Stimulated activated CD8-positive, alpha-beta memory T cell treated with anti-CD3 and anti-CD28 coated beads, Interleukin-12 subunit alpha, Interleukin-12 subunit beta, amount 100 ng/mL, for 24 hours (primary cell): ENCODE measurements around the gene PER1.

Source experiments
- DNase-seq: peaks from one replicate; pipeline ENCODE4 v3.0.0-alpha.2; 2020; ENCODE audit errors: extremely low read depth

The PER1 gene, protein sequence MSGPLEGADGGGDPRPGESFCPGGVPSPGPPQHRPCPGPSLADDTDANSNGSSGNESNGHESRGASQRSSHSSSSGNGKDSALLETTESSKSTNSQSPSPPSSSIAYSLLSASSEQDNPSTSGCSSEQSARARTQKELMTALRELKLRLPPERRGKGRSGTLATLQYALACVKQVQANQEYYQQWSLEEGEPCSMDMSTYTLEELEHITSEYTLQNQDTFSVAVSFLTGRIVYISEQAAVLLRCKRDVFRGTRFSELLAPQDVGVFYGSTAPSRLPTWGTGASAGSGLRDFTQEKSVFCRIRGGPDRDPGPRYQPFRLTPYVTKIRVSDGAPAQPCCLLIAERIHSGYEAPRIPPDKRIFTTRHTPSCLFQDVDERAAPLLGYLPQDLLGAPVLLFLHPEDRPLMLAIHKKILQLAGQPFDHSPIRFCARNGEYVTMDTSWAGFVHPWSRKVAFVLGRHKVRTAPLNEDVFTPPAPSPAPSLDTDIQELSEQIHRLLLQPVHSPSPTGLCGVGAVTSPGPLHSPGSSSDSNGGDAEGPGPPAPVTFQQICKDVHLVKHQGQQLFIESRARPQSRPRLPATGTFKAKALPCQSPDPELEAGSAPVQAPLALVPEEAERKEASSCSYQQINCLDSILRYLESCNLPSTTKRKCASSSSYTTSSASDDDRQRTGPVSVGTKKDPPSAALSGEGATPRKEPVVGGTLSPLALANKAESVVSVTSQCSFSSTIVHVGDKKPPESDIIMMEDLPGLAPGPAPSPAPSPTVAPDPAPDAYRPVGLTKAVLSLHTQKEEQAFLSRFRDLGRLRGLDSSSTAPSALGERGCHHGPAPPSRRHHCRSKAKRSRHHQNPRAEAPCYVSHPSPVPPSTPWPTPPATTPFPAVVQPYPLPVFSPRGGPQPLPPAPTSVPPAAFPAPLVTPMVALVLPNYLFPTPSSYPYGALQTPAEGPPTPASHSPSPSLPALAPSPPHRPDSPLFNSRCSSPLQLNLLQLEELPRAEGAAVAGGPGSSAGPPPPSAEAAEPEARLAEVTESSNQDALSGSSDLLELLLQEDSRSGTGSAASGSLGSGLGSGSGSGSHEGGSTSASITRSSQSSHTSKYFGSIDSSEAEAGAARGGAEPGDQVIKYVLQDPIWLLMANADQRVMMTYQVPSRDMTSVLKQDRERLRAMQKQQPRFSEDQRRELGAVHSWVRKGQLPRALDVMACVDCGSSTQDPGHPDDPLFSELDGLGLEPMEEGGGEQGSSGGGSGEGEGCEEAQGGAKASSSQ (N-terminal part only)

DNA sequence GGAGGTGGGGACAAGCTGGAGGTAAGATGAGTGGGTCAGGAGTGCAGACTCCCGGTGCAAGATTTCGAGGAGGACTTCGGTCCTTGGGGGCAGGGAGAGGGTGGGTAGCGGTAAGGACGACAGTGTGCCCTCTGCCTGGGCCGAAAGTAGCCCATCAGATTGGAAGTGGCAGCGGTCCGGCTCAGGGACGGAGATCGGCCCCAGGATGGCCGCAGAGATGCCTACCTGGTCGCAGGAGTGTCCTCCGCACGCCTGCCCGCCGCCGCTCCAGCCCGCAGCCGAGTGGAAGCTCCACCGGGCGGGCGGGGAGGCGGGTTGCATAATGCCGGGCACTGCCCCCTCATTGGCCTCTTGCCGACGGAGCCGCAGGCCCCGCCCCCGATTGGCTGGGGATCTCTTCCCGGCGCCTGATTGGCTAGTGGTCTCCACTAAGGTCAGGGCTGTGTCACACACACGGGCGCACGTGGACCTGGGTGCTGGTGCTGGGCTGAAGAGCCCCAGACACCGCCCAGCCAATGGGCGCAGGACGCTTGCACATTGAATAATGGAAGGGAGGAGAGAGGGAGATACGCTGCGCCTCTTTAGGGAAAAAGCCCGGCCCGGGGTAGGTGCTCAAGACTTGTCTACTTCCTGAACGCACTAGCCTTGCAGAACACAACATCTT, at the start of gene PER1:
Gene PER1 (minus strand): TSS at position 293 of the 664 bp plus-strand sequence. CDS start 1,698 bp downstream, outside the sequence.
- peak; percentile 71 for DNase-seq

DNA sequence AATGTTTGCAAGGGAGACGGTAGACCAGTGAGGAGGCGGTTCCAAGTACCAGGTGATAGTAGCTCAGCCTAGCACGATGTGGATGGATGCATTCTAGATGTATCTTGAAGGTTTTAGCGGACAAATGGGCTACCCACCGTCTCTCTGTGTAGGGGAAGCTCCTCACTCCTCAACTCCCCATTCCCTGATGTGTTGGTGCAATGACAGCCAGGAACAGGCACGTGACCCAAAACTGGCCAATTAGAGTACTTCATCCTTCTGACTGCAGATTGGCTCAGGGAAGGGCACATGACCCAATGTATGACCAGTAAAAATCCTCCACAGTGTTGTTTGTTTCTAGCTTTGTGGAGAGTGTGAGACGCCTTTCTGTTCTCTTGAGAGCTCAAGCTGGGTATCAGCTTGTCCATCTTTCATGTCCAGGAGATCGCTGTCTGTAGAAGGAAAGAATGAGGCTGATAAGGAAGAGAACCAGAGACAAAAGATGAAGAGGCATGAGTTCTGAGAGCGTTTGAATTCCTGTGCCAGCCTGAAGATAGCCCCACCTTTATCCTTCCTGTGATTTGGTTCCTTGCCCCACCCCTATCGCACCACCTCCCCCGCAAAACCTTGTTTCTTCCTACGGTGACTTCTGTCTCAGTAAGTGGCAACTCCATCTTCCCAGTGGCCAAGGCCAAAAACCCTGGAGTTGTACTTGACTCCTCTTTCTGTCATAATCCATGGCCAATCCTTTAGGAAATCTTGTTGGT, 40.0 kb upstream of the PER1 start:
- DNase-seq, result no peak

DNA sequence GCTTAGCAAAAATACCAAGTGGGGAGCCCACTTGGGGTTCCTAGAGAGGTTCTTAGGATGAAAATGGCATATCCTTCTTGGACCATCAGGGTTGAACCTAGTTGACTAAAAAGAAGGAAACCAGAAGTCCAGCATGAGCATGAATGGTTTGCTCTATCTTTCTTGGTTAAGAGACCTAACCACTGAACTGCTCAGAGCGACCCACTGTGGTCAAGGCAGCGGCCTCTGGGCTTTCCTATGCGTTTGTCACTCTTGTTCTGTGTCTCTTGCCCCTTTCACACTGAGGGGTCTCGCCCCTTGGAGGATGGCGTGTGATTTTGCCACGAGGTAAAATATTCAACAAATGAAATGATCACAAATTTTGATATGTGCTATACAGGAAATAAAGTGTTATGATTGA, 38.3 kb upstream of the PER1 start:
- DNase-seq, result no peak

DNA sequence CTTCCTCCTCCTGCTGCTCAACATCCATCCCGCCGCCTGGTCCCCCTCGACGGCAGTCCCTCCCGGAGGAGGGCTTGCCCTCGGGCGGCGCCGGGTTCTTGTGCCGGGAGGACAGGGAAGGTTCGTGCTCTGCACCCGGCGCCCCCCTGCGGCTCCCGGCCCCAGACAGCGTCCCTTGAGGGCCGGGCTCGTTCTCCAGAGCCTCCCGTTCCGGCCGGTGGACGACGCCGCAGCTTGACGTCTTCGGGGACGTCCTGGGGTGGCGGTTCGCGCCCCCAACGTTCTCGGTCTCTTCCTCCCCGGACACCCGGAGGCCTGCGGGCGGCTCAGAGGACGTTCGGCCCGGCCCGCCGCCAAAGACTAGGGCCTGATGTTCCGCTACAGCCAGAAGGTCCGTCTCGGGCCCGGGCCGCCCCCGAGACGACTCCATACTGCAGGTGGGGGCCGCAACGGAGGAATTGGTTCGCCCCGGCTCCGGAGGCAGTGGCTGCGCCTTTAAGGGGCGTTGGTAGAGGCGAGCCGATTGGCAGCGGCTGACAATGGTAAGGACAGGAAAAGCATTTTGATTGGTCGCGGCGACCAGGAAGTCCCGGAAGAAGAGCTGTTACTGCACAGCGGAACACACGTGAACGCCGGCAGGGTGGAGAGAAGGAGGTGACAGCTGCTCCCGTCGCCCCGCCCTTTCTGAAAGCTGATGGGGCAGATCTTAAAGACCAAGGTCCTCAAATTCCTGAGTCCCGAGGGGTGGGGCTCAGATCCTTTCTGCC, 37.7 kb upstream of the PER1 start, which contains the start of gene BORCS6:
Gene BORCS6 (minus strand): TSS at position 470 of the 767 bp plus-strand sequence. CDS start 40 bp downstream, at position 430.
- peak; percentile 91 for DNase-seq

DNA sequence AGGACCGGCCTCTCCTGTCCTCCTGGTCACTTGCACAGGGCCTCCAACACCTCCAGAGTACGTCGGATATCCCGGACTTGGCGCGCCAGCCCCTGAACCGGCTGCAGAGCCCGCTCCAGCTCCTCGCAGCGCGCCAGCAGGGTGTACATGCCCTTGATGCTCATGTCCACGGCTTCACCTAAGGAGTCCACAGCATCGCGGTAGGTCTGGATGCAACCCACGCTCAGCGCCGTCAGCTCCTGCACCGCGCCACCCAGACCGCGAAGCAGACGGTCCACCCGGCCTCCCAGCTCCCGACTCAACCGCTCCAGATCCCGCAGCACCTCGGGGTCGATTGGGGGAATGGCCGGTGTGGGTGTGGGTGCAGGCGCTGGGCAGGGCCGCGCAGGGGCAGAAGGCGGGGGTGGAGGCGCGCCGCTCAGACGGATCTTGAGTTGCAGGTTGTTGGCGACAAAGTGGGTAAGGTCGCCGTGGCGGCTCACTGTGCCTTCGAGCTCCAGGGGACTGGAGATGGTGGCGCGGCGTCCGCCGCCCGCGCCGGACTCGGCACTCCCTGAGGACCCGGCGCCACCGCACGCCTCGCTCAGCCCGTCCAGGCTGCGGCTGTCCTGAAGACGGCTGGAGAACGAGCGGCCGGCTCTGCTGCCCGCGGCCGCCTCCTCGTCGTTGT, 37.0 kb upstream of the PER1 start:
- no peak for DNase-seq

DNA sequence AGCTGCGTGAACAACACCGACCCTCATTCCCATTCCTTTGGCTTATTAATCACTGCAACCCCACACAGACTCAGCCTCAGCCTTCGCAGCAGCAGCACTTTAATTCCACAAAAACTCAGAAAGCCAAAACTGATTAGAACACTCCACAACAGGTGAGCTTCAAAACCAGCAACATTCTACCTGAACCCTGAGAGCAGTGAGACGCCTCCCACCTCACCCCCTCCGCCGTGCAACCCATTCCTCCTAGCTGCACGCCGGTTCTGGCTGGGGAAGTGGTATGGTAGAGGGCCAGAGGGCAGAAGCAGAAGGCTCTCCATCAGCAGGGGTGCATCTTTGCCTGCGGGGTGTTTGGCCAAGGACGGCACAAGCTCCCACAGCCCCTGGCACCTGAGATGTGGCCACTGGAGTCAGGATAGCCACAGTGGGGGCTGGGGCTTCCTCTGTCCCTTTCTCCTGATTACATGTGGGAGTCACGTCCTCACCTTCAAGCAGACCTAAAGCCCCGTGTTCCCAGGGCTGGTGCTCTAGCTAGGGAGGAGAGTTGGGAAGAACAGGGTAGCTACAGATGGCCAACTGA, 36.1 kb upstream of the PER1 start:
- DNase-seq, result no peak

DNA sequence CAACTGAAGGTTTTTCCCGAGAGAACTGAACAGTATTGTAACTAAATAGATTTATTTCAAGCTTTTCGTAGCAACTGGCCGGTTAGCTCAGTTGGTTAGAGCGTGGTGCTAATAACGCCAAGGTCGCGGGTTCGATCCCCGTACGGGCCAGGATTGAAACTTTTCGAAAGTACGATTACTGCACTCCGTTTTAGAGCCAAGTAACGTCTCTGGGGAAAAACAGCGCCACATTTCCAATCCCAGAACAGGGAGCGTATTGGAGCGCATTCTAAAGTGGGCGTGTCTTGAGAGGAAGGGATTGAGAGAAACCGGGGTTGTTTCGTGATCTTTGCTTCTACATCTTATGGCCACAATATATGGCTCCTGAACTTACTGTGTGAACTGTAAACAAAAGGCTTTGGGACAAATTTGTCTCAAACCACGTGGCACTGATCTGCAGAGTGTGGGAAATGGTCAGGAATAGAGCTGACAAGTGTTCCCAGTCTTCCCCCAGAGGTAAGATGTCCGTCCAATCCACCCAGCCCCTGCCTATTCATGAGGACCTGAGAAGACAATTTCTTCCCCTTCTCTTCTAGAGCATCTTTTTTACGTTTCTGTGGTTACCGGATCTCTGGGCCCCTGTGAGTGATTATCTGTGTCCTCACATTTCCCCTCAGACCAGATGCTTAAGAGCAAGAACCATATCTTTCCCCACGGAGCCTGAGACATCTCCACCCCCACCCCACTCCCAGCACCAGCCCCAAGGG, 35.5 kb upstream of the PER1 start:
- peak; percentile 69 for DNase-seq

DNA sequence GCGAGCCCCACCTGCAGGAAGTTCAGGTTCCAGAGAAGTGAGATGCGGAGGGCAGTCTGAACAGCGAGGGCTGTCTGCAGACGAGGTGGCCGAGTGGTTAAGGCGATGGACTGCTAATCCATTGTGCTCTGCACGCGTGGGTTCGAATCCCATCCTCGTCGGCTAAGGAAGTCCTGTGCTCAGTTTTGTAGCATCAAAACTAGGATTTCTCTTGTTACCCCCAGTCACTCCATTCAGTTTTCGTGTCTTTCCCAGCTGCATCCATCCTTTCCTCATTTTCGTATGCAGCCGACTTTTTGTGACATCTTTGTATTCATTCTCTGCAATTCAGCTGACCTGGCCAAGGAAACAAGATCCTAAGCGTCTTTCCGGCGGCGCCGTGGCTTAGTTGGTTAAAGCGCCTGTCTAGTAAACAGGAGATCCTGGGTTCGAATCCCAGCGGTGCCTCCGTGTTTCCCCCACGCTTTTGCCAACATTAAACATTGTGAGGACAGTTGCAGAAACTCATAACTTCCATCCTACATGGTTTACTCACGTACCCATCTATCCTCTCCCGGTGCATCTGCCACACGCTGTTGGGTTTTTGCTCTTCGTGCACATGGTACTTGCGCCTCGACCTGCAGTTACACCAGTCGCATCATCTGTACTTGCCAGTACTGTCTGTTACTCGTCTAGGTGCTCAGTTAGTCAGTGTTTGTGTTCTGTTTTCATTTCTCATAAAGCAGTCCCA, 34.7 kb upstream of the PER1 start:
- DNase-seq, result peak; percentile 75

DNA sequence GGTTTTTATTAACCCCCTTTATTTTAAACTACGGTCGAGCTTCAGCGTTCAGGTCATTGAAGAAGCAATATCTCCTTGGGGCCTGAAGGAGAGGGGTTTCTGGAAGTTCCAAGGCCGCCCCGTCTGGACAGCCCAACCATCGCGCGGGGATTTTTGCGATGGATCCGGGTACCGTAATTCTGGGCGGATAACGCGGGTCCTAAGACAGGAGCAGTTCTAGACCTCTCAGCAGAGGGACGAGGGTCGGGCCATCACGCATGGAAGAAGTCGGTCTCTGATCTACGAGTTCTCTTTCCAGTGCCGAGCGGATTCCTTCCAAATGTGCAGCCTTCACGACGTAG, 34.2 kb upstream of the PER1 start:
- DNase-seq, result no peak

DNA sequence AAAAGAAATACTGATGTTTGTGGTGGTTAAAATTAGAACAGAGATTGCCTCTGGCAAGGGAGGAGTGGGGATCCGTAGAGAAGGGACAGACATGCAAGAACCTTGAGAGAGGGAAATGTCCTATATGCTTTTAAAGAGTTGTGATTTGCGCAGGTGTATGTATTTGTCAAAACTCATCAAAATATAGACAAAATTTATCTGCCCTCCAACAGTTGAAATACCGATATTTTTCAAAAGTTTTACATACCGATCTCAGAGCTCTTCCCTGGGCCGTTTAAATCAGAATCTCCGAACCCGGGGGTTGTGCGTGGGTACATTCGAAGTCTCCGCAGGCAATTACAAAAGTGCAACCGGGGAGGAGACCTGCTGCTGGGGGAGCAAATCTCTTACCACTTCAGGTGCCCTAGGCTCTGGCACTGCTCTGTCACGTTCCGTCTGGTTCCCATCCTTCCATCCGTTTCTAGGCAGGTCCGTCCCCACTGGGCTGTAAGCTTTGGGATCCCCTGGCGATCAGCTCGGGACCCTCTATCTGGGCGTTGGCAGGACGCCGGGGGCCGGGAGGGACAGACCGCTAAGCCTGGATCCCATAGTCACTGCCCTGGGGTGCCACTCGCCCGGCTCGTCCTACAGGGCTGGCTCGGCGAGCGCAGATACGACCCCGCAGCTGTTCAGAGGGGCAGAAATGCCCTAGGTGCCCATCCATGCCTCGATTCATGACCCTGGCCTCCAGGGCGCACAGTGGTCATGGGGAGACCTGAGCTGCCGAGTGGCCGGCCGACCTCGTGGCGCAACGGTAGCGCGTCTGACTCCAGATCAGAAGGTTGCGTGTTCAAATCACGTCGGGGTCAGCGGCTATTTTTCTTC, 33.6 kb upstream of the PER1 start:
- peak; percentile 75 for DNase-seq

DNA sequence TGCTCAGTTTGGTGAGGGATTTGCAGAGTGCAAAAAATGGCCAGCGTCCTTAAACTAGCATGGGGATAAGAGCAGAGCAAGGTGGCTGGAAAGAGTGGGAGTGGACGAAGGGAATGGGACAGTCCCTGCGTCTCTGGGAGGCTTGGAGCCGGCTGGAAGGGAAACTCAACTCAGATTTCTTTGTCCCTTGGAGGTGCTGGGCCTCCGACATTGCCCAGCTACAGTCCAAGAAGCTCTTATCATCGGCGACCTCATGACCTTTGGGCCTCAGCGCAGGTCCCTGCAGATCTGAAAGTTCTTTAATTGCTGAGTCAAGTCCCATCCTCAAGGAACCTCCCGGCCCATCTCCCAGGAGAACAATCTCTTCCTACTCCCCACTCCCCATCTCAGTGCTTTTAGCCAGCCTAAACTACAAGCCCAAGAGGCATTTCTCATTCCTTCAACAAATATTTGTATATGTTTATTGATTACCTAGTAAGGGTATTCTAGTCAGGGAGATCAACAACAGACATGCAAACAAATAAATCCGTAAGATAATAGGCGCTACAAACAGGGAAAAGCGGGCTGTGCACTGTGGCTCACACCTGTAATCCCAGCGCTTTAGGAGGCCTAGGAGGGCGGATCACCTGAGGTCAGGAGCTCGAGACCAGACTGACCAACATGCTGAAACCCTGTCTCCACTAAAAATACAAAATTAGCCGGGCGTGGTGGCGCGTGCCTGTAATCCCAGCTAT, 25.0 kb upstream of the PER1 start:
- DNase-seq, result no peak

DNA sequence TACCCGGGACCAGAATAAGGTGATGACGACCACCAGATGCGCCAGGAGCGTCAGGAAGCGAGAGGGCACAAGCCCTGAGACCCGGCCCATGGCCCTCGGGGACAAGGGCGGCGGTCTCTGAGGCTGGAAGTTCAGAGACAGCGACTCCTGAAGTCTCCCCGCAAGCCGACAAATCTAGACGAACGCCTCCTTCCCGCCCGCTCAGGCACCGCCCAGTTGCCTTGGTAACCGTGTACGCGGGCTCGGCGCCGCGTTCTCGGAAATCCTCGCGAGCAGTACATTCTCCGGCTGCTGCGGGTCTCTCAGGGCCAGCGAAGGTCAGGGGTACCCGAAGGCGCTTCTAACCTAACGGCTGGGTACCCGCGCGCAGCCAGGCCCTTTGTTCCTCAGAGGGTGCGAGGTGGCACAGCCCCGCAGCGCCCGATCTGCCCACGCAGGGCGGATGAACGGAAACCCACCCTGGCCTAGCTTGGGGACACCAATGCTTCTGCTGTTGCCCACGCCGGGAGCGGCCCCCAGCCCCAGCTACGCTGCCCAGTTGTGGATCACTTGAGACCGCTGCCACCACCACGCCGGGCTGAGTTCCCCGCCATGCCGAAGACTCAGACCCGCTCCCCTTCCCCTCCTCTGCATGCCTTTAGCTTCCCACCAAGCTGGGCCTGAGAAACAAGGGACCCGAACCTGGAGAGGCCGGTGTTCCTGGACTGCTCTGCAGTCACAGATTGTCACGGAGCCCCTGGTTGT, 24.2 kb upstream of the PER1 start, which contains the start of gene TMEM107:
Gene TMEM107 (minus strand): TSS at position 184 of the 744 bp plus-strand sequence. CDS start 94 bp downstream, at position 90.
- no peak for DNase-seq

DNA sequence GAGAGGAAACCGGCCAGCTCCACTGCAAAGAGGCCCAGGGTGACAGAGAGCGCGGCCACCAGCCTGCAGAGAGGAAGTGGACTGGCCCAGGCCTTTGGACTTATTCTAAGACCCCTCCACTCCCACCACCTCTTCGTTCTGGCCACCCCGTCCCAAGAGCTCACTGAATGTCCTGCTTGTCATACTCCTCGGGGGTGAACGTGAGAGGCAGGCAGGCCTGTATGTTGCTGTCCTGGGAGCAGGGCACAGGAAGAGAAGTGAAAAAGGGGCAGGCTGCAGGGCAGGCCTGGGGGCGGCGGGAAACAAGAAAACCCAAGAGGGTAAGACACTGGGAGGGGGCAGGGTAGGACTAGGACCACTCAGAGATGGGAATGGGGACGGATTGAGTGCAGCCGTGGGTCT, 23.6 kb upstream of the PER1 start:
- no peak for DNase-seq

DNA sequence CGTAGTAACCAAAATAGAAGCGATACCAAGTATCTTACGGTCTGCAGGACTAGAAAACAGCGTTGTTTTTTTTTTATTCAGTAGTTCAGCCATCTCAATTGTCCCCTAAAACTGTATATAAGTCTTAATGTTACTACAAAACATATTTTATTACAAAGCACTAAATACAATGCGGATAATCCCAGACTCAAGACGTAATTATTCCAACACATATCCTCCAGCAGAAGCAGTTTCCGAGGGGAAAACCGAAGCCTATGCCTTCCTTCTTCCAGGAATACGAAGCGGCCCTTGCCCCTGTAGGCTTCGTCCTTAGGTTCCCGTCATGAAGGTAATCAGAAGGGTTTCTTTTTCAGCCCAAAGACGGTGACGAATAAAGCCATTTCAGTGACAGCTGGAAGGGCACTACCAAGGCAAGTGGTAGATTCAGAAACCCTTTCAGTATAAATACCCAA, 21.7 kb upstream of the PER1 start:
- DNase-seq, result no peak
